Lower lobe of right lung (tissue), 2 donors: ENCODE results near the gene KIRREL3. TPM values are rescaled to one million over a fixed set of nuclear protein-coding genes. Genes with fewer than 3 reads are reported as not detected.

Experiments used
- ATAC-seq, 2 donors: fragments of 200-7000 bp; cut with Tn5 transposase; one replicate each; pipeline ENCODE4 v1.9.1; 2020 to 2022; ENCODE audit warnings: mild to moderate bottlenecking in 2 of 2, moderate library complexity in 2 of 2
- DNase-seq: peaks from one replicate; pipeline ENCODE4 v3.0.0-alpha.2; 2020
- H3K27ac ChIP-seq: fragments of 200-600 bp; one replicate; pipeline ENCODE4 v1.8.0; 2022
- H3K27me3 ChIP-seq: fragments of 200-600 bp; one replicate; pipeline ENCODE4 v1.8.0; 2022; ENCODE audit warnings: low read depth
- H3K36me3 ChIP-seq: fragments of 200-600 bp; one replicate; pipeline ENCODE4 v1.8.0; 2022; ENCODE audit warnings: mild to moderate bottlenecking
- H3K4me1 ChIP-seq: fragments of 200-600 bp; one replicate; pipeline ENCODE4 v1.8.0; 2022
- H3K4me3 ChIP-seq: fragments of 200-600 bp; one replicate; pipeline ENCODE4 v1.8.0; 2022; ENCODE audit warnings: mild to moderate bottlenecking
- H3K9me3 ChIP-seq: fragments of 200-600 bp; one replicate; pipeline ENCODE4 v1.8.0; 2022
- CTCF ChIP-seq: fragments of 200-600 bp; IDR thresholded peaks from one replicate; pipeline ENCODE4 v1.8.0; 2022; ENCODE audit warnings: antibody characterized with exemption, mild to moderate bottlenecking
- intact Hi-C: fragments of 100-400 bp; cut with DNase I; formaldehyde crosslinking; loops from one replicate; pipeline ENCODE4 v1.11.0; 2022
- total RNA-seq: library from RNA; stranded (reverse); fragmentation: NEBNext Ultra II Directional; extraction: Animal tissue kit (Norgen Biotek cat#: 25700); gene quantifications from one replicate; pipeline ENCODE4 v1.2.1, GENCODE V29; 2021
- donor health status: DM: no; HTN: yes; CAD: no; lungs with severe emphysema.

The KIRREL3 gene
- total RNA-seq, 1 donor from 2014 or later, result 0.15 TPM

DNA sequence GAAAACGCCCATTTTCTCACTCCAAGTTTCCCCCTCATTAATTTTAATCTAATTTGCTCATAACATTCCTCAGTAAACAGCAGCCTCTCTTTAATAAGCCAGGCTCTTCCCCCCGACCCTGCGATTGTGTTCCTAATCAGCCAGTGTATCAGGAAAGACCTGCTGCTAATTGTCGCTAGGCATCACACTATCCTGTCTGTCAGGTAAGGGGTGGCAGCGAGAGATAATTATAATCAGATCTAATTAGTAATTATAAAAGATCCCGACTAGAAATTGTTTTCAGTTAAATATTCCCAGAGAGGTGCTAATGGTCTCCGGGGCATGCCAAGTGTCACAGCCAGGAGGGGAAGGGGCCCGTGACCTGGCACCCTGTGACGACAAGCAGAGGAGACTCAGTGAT lies 502.3 kb downstream of the KIRREL3 start:
- TF ChIP-seq CTCF, result no peak
- no peaks in the 10 kb centered on the region for H3K4me1 ChIP-seq
- no peaks in the 10 kb centered on the region for H3K9me3 ChIP-seq
- H3K4me3 ChIP-seq, result no peak overlapping the region
- no peaks in the 10 kb centered on the region for H3K36me3 ChIP-seq
- DNase-seq, result no peak
- intact Hi-C loops, result no loop called here
- peaks cover 13% of the 10 kb centered on the region for H3K27me3 ChIP-seq
- H3K27ac ChIP-seq, result no peak overlapping the region
- ATAC-seq, result no peak

- no peak overlapping the region for H3K27ac ChIP-seq
- ATAC-seq (no peak), DNase-seq (no peak)
- H3K4me1 ChIP-seq, result no peaks in the 10 kb centered on the region
- no peaks in the 10 kb centered on the region for H3K36me3 ChIP-seq
- no peak overlapping the region for H3K4me3 ChIP-seq
- no peak for TF ChIP-seq CTCF
- intact Hi-C loops, result no loop called here
- H3K27me3 ChIP-seq, result peaks cover 13% of the 10 kb centered on the region
- no peaks in the 10 kb centered on the region for H3K9me3 ChIP-seq
These were observed 502.9 kb downstream of the KIRREL3 start for GRCh38 chr11:126497581-126498122.

GRCh38 chr11:126496576-126497337 lies 503.8 kb downstream of the KIRREL3 start:
- ATAC-seq (no peak), DNase-seq (no peak)
- H3K27me3 ChIP-seq, result peaks cover 9% of the 10 kb centered on the region
- H3K4me1 ChIP-seq, result no peaks in the 10 kb centered on the region
- intact Hi-C loops, result no loop called here
- H3K4me3 ChIP-seq, result no peak overlapping the region
- no peaks in the 10 kb centered on the region for H3K9me3 ChIP-seq
- no peak for TF ChIP-seq CTCF
- H3K36me3 ChIP-seq, result no peaks in the 10 kb centered on the region
- no peak overlapping the region for H3K27ac ChIP-seq

DNA sequence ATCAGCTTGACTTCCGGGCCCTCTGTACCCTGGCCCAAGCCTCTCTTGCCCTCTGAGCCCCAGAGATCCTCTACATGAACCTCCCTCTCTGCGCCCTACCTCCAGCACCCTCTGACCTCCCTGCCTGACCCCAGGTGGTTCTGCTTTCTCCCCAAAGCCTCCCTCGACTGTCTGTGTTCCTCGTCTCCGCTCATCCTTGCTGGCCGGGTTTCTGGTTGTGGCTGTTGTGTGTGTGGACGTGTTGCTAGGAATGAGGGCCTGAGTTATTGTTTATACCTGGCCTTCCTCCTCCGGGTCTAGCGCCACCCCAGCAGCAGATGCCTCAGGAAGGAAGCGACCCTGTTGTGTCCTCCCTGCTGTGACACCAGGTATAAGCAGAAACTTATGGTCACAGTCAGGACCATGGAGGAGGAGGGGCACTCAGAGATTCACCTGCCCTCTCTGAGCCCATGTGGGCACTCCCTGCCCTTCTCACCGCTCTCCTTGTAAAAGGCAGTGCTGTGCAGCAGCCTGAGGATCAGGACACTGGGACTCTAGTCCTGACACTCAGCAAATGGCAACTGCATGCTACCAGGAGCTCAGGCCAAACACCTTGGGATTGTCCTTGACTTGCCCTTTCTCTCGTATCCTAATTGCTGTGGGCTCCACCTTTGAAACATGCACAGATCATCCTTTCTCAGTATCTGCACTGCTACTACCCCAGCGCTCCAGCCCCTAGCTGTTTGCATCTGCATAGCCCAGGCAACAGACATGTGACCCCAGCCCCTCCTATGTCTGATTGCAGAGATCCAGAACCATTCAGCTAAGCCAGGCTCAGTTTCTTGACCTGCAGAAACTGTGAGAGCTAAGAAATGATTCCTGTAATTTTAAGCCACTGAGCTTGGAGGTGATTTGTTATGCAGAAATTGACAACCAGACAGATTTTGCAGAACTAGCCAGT lies 505.0 kb downstream of the KIRREL3 start:
- no peak for TF ChIP-seq CTCF
- Histone ChIP-seq H3K9me3 (no peaks in the 10 kb centered on the region), H3K4me3 (no peak overlapping the region), H3K4me1 (no peaks in the 10 kb centered on the region), H3K27me3 (peaks cover 4% of the 10 kb centered on the region), H3K27ac (no peak overlapping the region), H3K36me3 (no peaks in the 10 kb centered on the region)
- DNase-seq (no peak), ATAC-seq (peak in 1 of 2 donors; percentile 11)
- intact Hi-C loops, result no loop called here

GRCh38 chr11:126494831-126495230 lies 505.7 kb downstream of the KIRREL3 start:
- no peak overlapping the region for H3K4me3 ChIP-seq
- H3K27me3 ChIP-seq, result peaks cover 4% of the 10 kb centered on the region
- no peaks in the 10 kb centered on the region for H3K36me3 ChIP-seq
- no peaks in the 10 kb centered on the region for H3K9me3 ChIP-seq
- H3K27ac ChIP-seq, result no peak overlapping the region
- ATAC-seq, result no peak
- intact Hi-C loops, result no loop called here
- no peaks in the 10 kb centered on the region for H3K4me1 ChIP-seq
- DNase-seq, result no peak
- no peak for TF ChIP-seq CTCF
